Gastrocnemius medialis (tissue), 4 donors: ENCODE results near the gene THPO. TPM values are rescaled to one million over a fixed set of nuclear protein-coding genes. Genes with fewer than 3 reads are reported as not detected.

Experiments used
- ATAC-seq, 2 donors: fragments of 150-250 bp; one replicate each; pipeline ENCODE4 v1.9.1; 2016
- DNase-seq, 2 donors: peaks; one replicate each; pipeline ENCODE4 v3.0.0-alpha.2; 2019
- H3K27ac ChIP-seq, 4 donors: fragments of 200-600 bp; sonication (generic); 1 replicate in 1 of 4; 2 replicates in 3 of 4; pipeline ENCODE4 v1.5.1; 2016 to 2018; ENCODE audit warnings: mild to moderate bottlenecking in 2 of 4, moderate library complexity in 1 of 4
- H3K27me3 ChIP-seq, 3 donors: fragments of 200-600 bp; sonication (generic) in 2 of 3; 1 replicate in 1 of 3; 2 replicates in 2 of 3; pipeline versions ENCODE4 v1.5.1 to v1.6.0; 2016 to 2019; ENCODE audit warnings: mild to moderate bottlenecking in 1 of 3, moderate library complexity in 1 of 3
- H3K36me3 ChIP-seq, 2 donors: fragments of 200-600 bp; sonication (generic) in 1 of 2; one replicate each; pipeline ENCODE4 v1.5.1; 2017 to 2018
- H3K4me1 ChIP-seq, 2 donors: fragments of 200-600 bp; sonication (generic) in 1 of 2; one replicate each; pipeline ENCODE4 v1.5.1; 2016 to 2017; ENCODE audit warnings: mild to moderate bottlenecking in 2 of 2
- H3K4me3 ChIP-seq, 4 donors: fragments of 200-600 bp; sonication (generic) in 3 of 4; 1 replicate in 1 of 4; 2 replicates in 3 of 4; pipeline ENCODE4 v1.5.1; 2016 to 2019; ENCODE audit warnings: mild to moderate bottlenecking in 2 of 4
- H3K9me3 ChIP-seq, 3 donors: fragments of 200-600 bp; sonication (generic) in 2 of 3; 1 replicate in 1 of 3; 2 replicates in 2 of 3; pipeline ENCODE4 v1.5.1; 2016 to 2019
- POLR2A ChIP-seq, 2 donors: fragments of 450-650 bp; IDR thresholded peaks; one replicate each; pipeline ENCODE4 v1.6.1; 2017; ENCODE audit warnings: antibody characterized with exemption in 2 of 2, mild to moderate bottlenecking in 2 of 2, moderate library complexity in 2 of 2
- in situ Hi-C, 4 donors: fragments of 200-750 bp; cut with MboI; loops; one replicate each; pipeline versions ENCODE4 v1.15.0 to v1.8.0; 2017; ENCODE audit warnings: low sequenced_read_pairs in 4 of 4
- intact Hi-C: fragments of 100-400 bp; cut with DNase I; formaldehyde crosslinking; loops from one replicate; pipeline ENCODE4 v1.15.1; 2023; ENCODE audit warnings: low total_unique reads
- total RNA-seq, 4 donors: library from RNA; depleted of rRNA; stranded (reverse); fragments of >200 nt; gene quantifications; one replicate each; pipeline versions ENCODE4 v1.1.0 to v1.2.3, GENCODE V29; 2016
- TF ChIP-seq, protein P1 (sequence below), 5 experiments: fragments of 450-650 bp in 3 of 5; fragments of 200-600 bp in 2 of 5; sonication (generic) in 2 of 5; IDR thresholded peaks in 4 of 5; conservative IDR thresholded peaks in 1 of 5; 1 replicate in 4 of 5; 2 replicates in 1 of 5; pipeline ENCODE4 v1.5.1; 2016 to 2019; ENCODE audit warnings: antibody characterized with exemption in 5 of 5, mild to moderate bottlenecking in 3 of 5, moderate library complexity in 3 of 5

The THPO gene
- total RNA-seq, 4 donors from 2014 or later: 0.36 to 2.5 (median 0.69) TPM; not detected in 1

DNA sequence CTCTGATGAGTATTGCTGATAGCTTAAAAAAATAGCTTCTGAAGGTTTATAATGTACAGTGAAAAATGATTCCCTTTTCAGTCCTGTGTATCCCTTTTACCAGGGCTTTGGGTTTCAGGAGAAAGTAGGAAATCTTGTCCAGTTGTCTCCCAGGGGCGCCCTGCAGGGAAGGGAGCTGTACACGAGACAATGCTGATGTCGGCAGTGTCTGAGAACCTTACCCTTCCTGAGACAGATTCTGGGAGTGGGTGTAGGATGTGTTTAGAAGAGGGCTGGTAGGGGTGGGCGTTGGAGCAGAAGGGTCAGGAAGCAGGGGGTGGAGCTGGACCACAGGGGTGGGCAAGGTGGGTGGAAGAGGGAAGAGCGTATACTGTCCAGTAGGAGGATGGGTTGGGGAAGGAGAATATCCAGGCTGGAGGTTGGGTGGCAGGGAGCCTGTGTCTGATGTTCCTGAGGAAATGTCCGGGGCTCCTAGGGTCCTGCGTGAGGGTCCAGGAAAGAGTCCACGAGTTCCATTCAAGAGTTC, 5.6 kb downstream of the THPO start:
- in situ Hi-C loops (loop anchor here (5.0 to 25.0 kb wide), 7 partner anchors 140 to 440 kb away; partner anchors contain the start of gene VPS8 (in 1 of the 4)), intact Hi-C loops (no loop called here)
- DNase-seq (no peak), ATAC-seq (no peak)
- Histone ChIP-seq H3K4me3 (no peak overlapping the region), H3K9me3 (no peaks in the 10 kb centered on the region), H3K27ac (no peak overlapping the region), H3K4me1 (peaks cover 7 to 13% of the 10 kb centered on the region in 2 donors), H3K36me3 (peaks cover 0 to 17% of the 10 kb centered on the region in 2 donors), H3K27me3 (no peaks in the 10 kb centered on the region)
- no peak for TF ChIP-seq POLR2A (IDR thresholded peaks at IDR 0.05)

DNA sequence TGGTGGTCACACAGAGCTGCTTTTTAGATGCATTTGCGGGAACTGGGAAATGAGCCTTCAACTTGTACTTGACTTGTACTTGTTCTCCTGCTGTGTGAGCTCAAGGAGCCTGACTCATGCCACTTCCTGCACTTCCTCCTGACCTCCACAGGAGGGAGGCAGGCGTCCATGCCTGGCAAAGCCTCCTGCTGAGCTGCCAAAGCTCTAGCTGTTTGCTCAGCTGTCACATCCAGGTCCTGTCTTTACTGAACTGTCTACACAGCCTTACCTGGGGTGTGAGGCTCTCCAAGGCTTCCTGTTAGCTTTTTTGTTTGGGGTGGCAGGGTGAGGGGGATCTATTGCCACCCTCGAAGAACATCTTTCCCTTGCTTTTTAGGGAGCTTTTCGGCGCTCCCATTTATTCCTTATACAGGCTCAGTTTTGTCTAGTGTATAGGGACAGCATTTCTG, 6.4 kb downstream of the THPO start:
- Histone ChIP-seq H3K9me3 (no peaks in the 10 kb centered on the region), H3K4me3 (no peak overlapping the region), H3K27me3 (no peaks in the 10 kb centered on the region), H3K36me3 (peaks cover 0 to 24% of the 10 kb centered on the region in 2 donors), H3K27ac (no peak overlapping the region), H3K4me1 (peaks cover 7 to 13% of the 10 kb centered on the region in 2 donors)
- DNase-seq: peak; percentile 71 to 83
- intact Hi-C loops: loop anchor here (1.0 kb wide), 2 partner anchors 142 to 173 kb away; no protein-coding TSS in a partner anchor
- TF ChIP-seq POLR2A (IDR thresholded peaks at IDR 0.05): no peak
- TF ChIP-seq, protein P1, sequence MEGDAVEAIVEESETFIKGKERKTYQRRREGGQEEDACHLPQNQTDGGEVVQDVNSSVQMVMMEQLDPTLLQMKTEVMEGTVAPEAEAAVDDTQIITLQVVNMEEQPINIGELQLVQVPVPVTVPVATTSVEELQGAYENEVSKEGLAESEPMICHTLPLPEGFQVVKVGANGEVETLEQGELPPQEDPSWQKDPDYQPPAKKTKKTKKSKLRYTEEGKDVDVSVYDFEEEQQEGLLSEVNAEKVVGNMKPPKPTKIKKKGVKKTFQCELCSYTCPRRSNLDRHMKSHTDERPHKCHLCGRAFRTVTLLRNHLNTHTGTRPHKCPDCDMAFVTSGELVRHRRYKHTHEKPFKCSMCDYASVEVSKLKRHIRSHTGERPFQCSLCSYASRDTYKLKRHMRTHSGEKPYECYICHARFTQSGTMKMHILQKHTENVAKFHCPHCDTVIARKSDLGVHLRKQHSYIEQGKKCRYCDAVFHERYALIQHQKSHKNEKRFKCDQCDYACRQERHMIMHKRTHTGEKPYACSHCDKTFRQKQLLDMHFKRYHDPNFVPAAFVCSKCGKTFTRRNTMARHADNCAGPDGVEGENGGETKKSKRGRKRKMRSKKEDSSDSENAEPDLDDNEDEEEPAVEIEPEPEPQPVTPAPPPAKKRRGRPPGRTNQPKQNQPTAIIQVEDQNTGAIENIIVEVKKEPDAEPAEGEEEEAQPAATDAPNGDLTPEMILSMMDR (IDR thresholded peaks at IDR 0.05 in 4 of 5, conservative IDR thresholded peaks at IDR 0.05 in 1 of 5): peak; percentile 86 to 98 (median 92)
- peak; percentile 95 to 96 for ATAC-seq
- in situ Hi-C loops: loop anchor here (5.0 to 25.0 kb wide), 7 partner anchors 141 to 441 kb away; partner anchors contain the start of gene VPS8 (in 1 of the 4)

DNA sequence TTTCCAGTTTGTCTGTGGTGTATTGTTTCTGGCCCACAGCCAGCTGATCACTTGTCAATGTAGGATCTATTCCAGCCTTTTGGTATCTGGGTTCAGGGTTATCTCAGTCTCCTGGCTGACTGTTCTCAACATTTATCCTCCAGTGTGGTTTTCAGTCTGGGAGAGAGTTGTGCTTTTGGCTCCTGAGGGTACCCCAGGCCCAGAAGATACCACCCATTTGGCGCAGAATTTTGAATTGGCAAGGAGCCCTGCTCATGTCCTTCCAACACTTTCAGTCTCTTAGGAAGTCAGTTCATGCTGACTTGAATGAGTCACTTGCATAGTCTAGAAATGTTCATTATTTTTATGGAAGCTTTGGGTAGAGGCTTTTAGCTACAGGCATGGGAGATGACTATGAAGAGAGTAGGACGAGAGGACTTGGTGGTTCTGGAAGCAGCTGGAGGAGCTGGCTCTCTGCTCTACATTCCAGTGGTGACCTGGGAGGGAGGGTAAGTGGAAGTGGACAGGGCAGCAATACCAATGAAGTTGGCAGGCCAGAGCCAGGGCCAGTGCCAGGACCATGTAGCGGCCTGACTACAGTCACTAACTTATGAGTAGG, 9.3 kb downstream of the THPO start:
- H3K4me3 ChIP-seq: no peak overlapping the region
- no peaks in the 10 kb centered on the region for H3K9me3 ChIP-seq
- H3K36me3 ChIP-seq: peaks cover 0 to 35% of the 10 kb centered on the region in 2 donors
- H3K27me3 ChIP-seq: no peaks in the 10 kb centered on the region
- peak overlapping the region; percentile 4 to 38 (median 12) for H3K27ac ChIP-seq
- intact Hi-C loops (loop anchor here (10.0 kb wide), 1 partner anchor 406 kb away; no protein-coding TSS in a partner anchor), in situ Hi-C loops (loop anchor here in 3 of 4 donors (25.0 kb wide), 3 partner anchors 394 to 444 kb away; partner anchors contain the start of gene VPS8 (in 1 of the 3))
- ATAC-seq (peak in 1 of 2 donors; percentile 34), DNase-seq (no peak)
- no peak for TF ChIP-seq POLR2A (IDR thresholded peaks at IDR 0.05)
- TF ChIP-seq, protein P1 (IDR thresholded peaks at IDR 0.05 in 4 of 5, conservative IDR thresholded peaks at IDR 0.05 in 1 of 5): no peak
- peaks cover 19% of the 10 kb centered on the region in 2 donors for H3K4me1 ChIP-seq

DNA sequence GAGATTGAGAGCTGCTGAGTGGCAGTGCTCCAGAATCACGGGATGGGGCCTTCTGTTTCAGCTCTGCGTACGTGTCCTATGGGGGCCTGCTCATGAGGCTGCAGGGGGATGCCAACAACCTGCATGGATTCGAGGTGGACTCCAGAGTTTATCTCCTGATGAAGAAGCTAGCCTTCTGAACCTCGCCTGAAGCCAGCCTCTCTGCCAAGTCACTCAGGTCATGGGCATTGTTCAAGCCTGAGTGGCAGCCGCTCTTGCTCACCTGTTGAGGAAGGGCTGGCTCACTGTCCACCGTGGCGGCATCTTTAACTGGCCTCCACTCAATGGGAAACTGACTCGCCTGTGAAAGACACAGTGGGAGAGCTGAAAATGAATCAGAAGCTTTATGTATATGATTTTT, 9.9 kb downstream of the THPO start:
- in situ Hi-C loops (loop anchor here in 3 of 4 donors (25.0 kb wide), 3 partner anchors 394 to 444 kb away; partner anchors contain the start of gene VPS8 (in 1 of the 3)), intact Hi-C loops (loop anchor here (10.0 kb wide), 1 partner anchor 407 kb away; no protein-coding TSS in a partner anchor)
- DNase-seq (no peak), ATAC-seq (no peak)
- peaks cover 19 to 22% of the 10 kb centered on the region in 2 donors for H3K4me1 ChIP-seq
- H3K36me3 ChIP-seq: peaks cover 0 to 35% of the 10 kb centered on the region in 2 donors
- H3K27me3 ChIP-seq: no peaks in the 10 kb centered on the region
- no peaks in the 10 kb centered on the region for H3K9me3 ChIP-seq
- TF ChIP-seq, protein P1 (IDR thresholded peaks at IDR 0.05 in 4 of 5, conservative IDR thresholded peaks at IDR 0.05 in 1 of 5): no peak
- no peak for TF ChIP-seq POLR2A (IDR thresholded peaks at IDR 0.05)
- H3K27ac ChIP-seq: no peak overlapping the region
- no peak overlapping the region for H3K4me3 ChIP-seq
